ENCODE data around the gene PRR5L.

The PRR5L gene

DNA sequence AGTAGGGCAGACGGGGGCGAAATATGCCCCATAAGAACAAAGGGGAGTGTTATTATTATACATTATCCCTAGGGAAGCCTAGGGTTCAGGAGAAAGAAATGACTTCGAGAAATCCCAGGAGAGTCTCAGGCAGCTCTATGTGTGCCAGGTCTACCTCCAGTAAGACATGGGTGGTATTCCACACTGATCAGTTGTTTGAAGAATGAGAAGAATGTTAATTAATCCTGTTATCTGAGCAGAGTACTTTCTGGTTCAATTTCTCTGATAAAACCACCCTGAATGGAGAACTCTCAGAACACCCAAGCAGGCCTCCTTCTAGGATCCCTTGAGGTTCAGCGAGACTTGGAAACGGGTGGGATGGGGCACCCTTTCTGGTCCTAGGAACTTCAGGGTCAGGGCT lies 46.2 kb downstream of the PRR5L start:
- Mint-ChIP-seq H3K4me1 (peaks cover 18% of the 10 kb centered on the region), H3K4me3 (no peak overlapping the region), H3K27me3 (ENCODE audit: low read depth, poor library complexity) (peaks cover 11% of the 10 kb centered on the region), H3K36me3 (ENCODE audit: low read depth) (no peaks in the 10 kb centered on the region), H3K9me3 (no peaks in the 10 kb centered on the region), H3K27ac (no peak overlapping the region)
- TF ChIP-seq, protein P1, sequence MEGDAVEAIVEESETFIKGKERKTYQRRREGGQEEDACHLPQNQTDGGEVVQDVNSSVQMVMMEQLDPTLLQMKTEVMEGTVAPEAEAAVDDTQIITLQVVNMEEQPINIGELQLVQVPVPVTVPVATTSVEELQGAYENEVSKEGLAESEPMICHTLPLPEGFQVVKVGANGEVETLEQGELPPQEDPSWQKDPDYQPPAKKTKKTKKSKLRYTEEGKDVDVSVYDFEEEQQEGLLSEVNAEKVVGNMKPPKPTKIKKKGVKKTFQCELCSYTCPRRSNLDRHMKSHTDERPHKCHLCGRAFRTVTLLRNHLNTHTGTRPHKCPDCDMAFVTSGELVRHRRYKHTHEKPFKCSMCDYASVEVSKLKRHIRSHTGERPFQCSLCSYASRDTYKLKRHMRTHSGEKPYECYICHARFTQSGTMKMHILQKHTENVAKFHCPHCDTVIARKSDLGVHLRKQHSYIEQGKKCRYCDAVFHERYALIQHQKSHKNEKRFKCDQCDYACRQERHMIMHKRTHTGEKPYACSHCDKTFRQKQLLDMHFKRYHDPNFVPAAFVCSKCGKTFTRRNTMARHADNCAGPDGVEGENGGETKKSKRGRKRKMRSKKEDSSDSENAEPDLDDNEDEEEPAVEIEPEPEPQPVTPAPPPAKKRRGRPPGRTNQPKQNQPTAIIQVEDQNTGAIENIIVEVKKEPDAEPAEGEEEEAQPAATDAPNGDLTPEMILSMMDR (IDR thresholded peaks at IDR 0.05): no peak
- no peak for DNase-seq

- TF ChIP-seq, protein P1 (IDR thresholded peaks at IDR 0.05): no peak
- no peak overlapping the region for H3K4me3 Mint-ChIP-seq
- DNase-seq: no peak
- no peaks in the 10 kb centered on the region for H3K36me3 Mint-ChIP-seq (ENCODE audit: low read depth)
- H3K27ac Mint-ChIP-seq: no peak overlapping the region
- H3K27me3 Mint-ChIP-seq (ENCODE audit: low read depth, poor library complexity): peaks cover 7% of the 10 kb centered on the region
- no peaks in the 10 kb centered on the region for H3K9me3 Mint-ChIP-seq
- peaks cover 18% of the 10 kb centered on the region for H3K4me1 Mint-ChIP-seq
These were observed 47.3 kb downstream of the PRR5L start for GRCh38 chr11:36343436-36343835.

- peaks cover 20% of the 10 kb centered on the region for H3K4me1 Mint-ChIP-seq
- TF ChIP-seq, protein P1 (IDR thresholded peaks at IDR 0.05): no peak
- no peak for DNase-seq
These were observed 49.0 kb downstream of the PRR5L start for GRCh38 chr11:36345084-36345511.

GRCh38 chr11:36345535-36346141 lies 49.5 kb downstream of the PRR5L start:
- Mint-ChIP-seq H3K4me3 (no peak overlapping the region), H3K4me1 (peaks cover 18% of the 10 kb centered on the region), H3K9me3 (no peaks in the 10 kb centered on the region), H3K27ac (no peak overlapping the region), H3K27me3 (ENCODE audit: low read depth, poor library complexity) (peaks cover 9% of the 10 kb centered on the region), H3K36me3 (ENCODE audit: low read depth) (no peaks in the 10 kb centered on the region)
- no peak for DNase-seq
- TF ChIP-seq, protein P1 (IDR thresholded peaks at IDR 0.05): no peak

More at GRCh38 chr11:36345084-36345511, 49.0 kb downstream of the PRR5L start:
- H3K27me3 Mint-ChIP-seq (ENCODE audit: low read depth, poor library complexity): peaks cover 9% of the 10 kb centered on the region
- no peak overlapping the region for H3K27ac Mint-ChIP-seq
- no peak overlapping the region for H3K4me3 Mint-ChIP-seq
- H3K36me3 Mint-ChIP-seq (ENCODE audit: low read depth): no peaks in the 10 kb centered on the region
- H3K9me3 Mint-ChIP-seq: no peaks in the 10 kb centered on the region

- Mint-ChIP-seq H3K27ac (no peak overlapping the region), H3K27me3 (ENCODE audit: low read depth, poor library complexity) (peaks cover 4% of the 10 kb centered on the region), H3K36me3 (ENCODE audit: low read depth) (no peaks in the 10 kb centered on the region), H3K9me3 (no peaks in the 10 kb centered on the region), H3K4me3 (no peak overlapping the region), H3K4me1 (peaks cover 11% of the 10 kb centered on the region)
- DNase-seq: no peak
- TF ChIP-seq, protein P1 (IDR thresholded peaks at IDR 0.05): no peak
These were observed 50.7 kb downstream of the PRR5L start for GRCh38 chr11:36346562-36347383.
